WTC11 (cell line): ENCODE results near the gene ATP8B3. TPM values are rescaled to one million over a fixed set of nuclear protein-coding genes. Genes with fewer than 3 reads are reported as not detected.

Experiments used
- E2F5 ChIP-seq: sonication (generic); formaldehyde crosslinking; IDR thresholded peaks from 2 replicates; pipeline ENCODE4 v1.8.1; 2022; ENCODE audit warnings: mild to moderate bottlenecking, moderate library complexity, missing genetic modification reagents
- FOXK1 ChIP-seq: sonication (generic); formaldehyde crosslinking; IDR thresholded peaks from 2 replicates; pipeline ENCODE4 v1.8.0; 2022; ENCODE audit warnings: mild to moderate bottlenecking, moderate library complexity, missing genetic modification reagents
- HMGXB4 ChIP-seq: sonication (generic); formaldehyde crosslinking; IDR thresholded peaks from 2 replicates; pipeline ENCODE4 v1.8.1; 2023; ENCODE audit warnings: mild to moderate bottlenecking, moderate library complexity, missing genetic modification reagents
- NR1H2 ChIP-seq: sonication (generic); formaldehyde crosslinking; IDR thresholded peaks from 2 replicates; pipeline ENCODE4 v1.9.0; 2021; ENCODE audit warnings: mild to moderate bottlenecking, moderate library complexity, missing genetic modification reagents
- NR3C1 ChIP-seq: sonication (generic); formaldehyde crosslinking; conservative IDR thresholded peaks from 2 replicates; pipeline ENCODE4 v1.8.1; 2023; ENCODE audit warnings: low read depth, mild to moderate bottlenecking, missing genetic modification reagents
- PRRX2 ChIP-seq: fragments of 250-450 bp; sonication (Bioruptor Pico); IDR thresholded peaks from 2 replicates; pipeline ENCODE4 v1.8.0; 2021; ENCODE audit warnings: mild to moderate bottlenecking
- SP1 ChIP-seq: sonication (generic); formaldehyde crosslinking; conservative IDR thresholded peaks from 2 replicates; pipeline ENCODE4 v1.8.1; 2022; ENCODE audit warnings: missing genetic modification reagents
- USF2 ChIP-seq: sonication (generic); formaldehyde crosslinking; IDR thresholded peaks from 2 replicates; pipeline ENCODE4 v1.8.1; 2023; ENCODE audit warnings: mild to moderate bottlenecking, missing genetic modification reagents, moderate library complexity
- ZNF121 ChIP-seq: sonication (generic); formaldehyde crosslinking; IDR thresholded peaks from 2 replicates; pipeline ENCODE4 v1.8.0; 2023; ENCODE audit warnings: missing genetic modification reagents
- ZNF416 ChIP-seq: fragments of 250-450 bp; sonication (Bioruptor Pico); IDR thresholded peaks from 2 replicates; pipeline ENCODE4 v1.9.0; 2021; ENCODE audit warnings: mild to moderate bottlenecking, inconsistent platforms
- ZSCAN18 ChIP-seq: fragments of 250-450 bp; sonication (Bioruptor Pico); IDR thresholded peaks from 2 replicates; pipeline ENCODE4 v2.1.2; 2022; ENCODE audit warnings: mild to moderate bottlenecking, moderate library complexity
- total RNA-seq: library from RNA; stranded (reverse); gene quantifications from 3 replicates; pipeline ENCODE4 v1.2.3, GENCODE V29; 2021
- TF ChIP-seq, protein P1 (sequence below): sonication (generic); formaldehyde crosslinking; IDR thresholded peaks from 2 replicates; pipeline ENCODE4 v1.8.0; 2022; ENCODE audit warnings: mild to moderate bottlenecking, missing genetic modification reagents
- TF ChIP-seq, protein P2 (sequence below): fragments of 200-600 bp; IDR thresholded peaks from 2 replicates; pipeline ENCODE4 v1.8.0; 2022; ENCODE audit warnings: antibody characterized with exemption
- TF ChIP-seq, protein P3 (sequence below): sonication (generic); formaldehyde crosslinking; IDR thresholded peaks from 2 replicates; pipeline ENCODE4 v1.8.0; 2023; ENCODE audit warnings: missing genetic modification reagents, mild to moderate bottlenecking, borderline replicate concordance

Gene ATP8B3
- total RNA-seq, 1 experiment from 2014 or later: 5.5 TPM

- TF ChIP-seq, protein P1, sequence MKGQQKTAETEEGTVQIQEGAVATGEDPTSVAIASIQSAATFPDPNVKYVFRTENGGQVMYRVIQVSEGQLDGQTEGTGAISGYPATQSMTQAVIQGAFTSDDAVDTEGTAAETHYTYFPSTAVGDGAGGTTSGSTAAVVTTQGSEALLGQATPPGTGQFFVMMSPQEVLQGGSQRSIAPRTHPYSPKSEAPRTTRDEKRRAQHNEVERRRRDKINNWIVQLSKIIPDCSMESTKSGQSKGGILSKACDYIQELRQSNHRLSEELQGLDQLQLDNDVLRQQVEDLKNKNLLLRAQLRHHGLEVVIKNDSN: no peak
- no peak for TF ChIP-seq NR1H2 (CRISPR knock-in tag)
- TF ChIP-seq ZNF121 (CRISPR knock-in tag): 0 out of 2 replicates have a peak, but pooled peaks have one; percentile 25
- TF ChIP-seq, protein P2, sequence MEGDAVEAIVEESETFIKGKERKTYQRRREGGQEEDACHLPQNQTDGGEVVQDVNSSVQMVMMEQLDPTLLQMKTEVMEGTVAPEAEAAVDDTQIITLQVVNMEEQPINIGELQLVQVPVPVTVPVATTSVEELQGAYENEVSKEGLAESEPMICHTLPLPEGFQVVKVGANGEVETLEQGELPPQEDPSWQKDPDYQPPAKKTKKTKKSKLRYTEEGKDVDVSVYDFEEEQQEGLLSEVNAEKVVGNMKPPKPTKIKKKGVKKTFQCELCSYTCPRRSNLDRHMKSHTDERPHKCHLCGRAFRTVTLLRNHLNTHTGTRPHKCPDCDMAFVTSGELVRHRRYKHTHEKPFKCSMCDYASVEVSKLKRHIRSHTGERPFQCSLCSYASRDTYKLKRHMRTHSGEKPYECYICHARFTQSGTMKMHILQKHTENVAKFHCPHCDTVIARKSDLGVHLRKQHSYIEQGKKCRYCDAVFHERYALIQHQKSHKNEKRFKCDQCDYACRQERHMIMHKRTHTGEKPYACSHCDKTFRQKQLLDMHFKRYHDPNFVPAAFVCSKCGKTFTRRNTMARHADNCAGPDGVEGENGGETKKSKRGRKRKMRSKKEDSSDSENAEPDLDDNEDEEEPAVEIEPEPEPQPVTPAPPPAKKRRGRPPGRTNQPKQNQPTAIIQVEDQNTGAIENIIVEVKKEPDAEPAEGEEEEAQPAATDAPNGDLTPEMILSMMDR: peak; percentile 92
- TF ChIP-seq E2F5 (CRISPR knock-in tag): 0 out of 2 replicates have a peak, but pooled peaks have one; percentile 20
- 0 out of 2 replicates have a peak, but pooled peaks have one; percentile 77 for TF ChIP-seq PRRX2 (CRISPR knock-in tag)
- no peak for TF ChIP-seq NR3C1 (CRISPR knock-in tag)
- TF ChIP-seq HMGXB4 (CRISPR knock-in tag): peak; percentile 89; the same call in 1 of the 2 replicates
- no peak for TF ChIP-seq ZSCAN18 (CRISPR knock-in tag)
- TF ChIP-seq, protein P3, sequence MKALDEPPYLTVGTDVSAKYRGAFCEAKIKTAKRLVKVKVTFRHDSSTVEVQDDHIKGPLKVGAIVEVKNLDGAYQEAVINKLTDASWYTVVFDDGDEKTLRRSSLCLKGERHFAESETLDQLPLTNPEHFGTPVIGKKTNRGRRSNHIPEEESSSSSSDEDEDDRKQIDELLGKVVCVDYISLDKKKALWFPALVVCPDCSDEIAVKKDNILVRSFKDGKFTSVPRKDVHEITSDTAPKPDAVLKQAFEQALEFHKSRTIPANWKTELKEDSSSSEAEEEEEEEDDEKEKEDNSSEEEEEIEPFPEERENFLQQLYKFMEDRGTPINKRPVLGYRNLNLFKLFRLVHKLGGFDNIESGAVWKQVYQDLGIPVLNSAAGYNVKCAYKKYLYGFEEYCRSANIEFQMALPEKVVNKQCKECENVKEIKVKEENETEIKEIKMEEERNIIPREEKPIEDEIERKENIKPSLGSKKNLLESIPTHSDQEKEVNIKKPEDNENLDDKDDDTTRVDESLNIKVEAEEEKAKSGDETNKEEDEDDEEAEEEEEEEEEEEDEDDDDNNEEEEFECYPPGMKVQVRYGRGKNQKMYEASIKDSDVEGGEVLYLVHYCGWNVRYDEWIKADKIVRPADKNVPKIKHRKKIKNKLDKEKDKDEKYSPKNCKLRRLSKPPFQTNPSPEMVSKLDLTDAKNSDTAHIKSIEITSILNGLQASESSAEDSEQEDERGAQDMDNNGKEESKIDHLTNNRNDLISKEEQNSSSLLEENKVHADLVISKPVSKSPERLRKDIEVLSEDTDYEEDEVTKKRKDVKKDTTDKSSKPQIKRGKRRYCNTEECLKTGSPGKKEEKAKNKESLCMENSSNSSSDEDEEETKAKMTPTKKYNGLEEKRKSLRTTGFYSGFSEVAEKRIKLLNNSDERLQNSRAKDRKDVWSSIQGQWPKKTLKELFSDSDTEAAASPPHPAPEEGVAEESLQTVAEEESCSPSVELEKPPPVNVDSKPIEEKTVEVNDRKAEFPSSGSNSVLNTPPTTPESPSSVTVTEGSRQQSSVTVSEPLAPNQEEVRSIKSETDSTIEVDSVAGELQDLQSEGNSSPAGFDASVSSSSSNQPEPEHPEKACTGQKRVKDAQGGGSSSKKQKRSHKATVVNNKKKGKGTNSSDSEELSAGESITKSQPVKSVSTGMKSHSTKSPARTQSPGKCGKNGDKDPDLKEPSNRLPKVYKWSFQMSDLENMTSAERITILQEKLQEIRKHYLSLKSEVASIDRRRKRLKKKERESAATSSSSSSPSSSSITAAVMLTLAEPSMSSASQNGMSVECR (CRISPR knock-in tag): peak; percentile 38; the same call in 1 of the 2 replicates
- peak; percentile 25; the same call in 1 of the 2 replicates for TF ChIP-seq USF2
- 0 out of 2 replicates have a peak, but pooled peaks have one; percentile 74 for TF ChIP-seq ZNF416
- TF ChIP-seq FOXK1 (CRISPR knock-in tag): peak; percentile 67
- TF ChIP-seq SP1 (CRISPR knock-in tag): peak; percentile 73
These were observed 36.5 kb upstream of the ATP8B3 start, which contains the start of gene REXO1 (continued) for GRCh38 chr19:1848399-1849131.
